CD4-positive, alpha-beta T cell treated with Interleukin-15 for 1 hour (primary cell): ENCODE results near the gene PRSS2.
"Not testable (repeated sequence)": the region's sequence is repeated elsewhere in the genome, so short reads cannot be mapped to it uniquely, and the experiment has no call there.

Experiments used
- DNase-seq: peaks from one replicate; pipeline ENCODE4 v3.0.0-alpha.2; 2020

PRSS2 gene

GRCh38 chr7:142760071-142760642, 10.6 kb upstream of the PRSS2 start:
- no peak for DNase-seq

GRCh38 chr7:142761606-142762005, 9.2 kb upstream of the PRSS2 start:
- DNase-seq = not testable (repeated sequence)

- DNase-seq = no peak
These were observed 8.7 kb upstream of the PRSS2 start for GRCh38 chr7:142762104-142762503.

GRCh38 chr7:142767451-142767850, 3.3 kb upstream of the PRSS2 start:
- DNase-seq = no peak

GRCh38 chr7:142767861-142768260, 2.9 kb upstream of the PRSS2 start:
- DNase-seq = no peak

- DNase-seq = not testable (repeated sequence)
These were observed 1.9 kb upstream of the PRSS2 start for GRCh38 chr7:142768885-142769284.

GRCh38 chr7:142771353-142771723, 568 bp downstream of the PRSS2 start:
- no peak for DNase-seq

- no peak for DNase-seq
These were observed 1.3 kb downstream of the PRSS2 start for GRCh38 chr7:142772051-142772450.

- DNase-seq = no peak
These were observed 1.9 kb downstream of the PRSS2 start for GRCh38 chr7:142772673-142773072.

GRCh38 chr7:142773230-142773629, 2.5 kb downstream of the PRSS2 start:
- no peak for DNase-seq

GRCh38 chr7:142773937-142774744, 3.4 kb downstream of the PRSS2 start:
- DNase-seq = no peak

- DNase-seq = no peak
These were observed 4.1 kb downstream of the PRSS2 start for GRCh38 chr7:142774826-142775225.

- not testable (repeated sequence) for DNase-seq
These were observed 4.8 kb downstream of the PRSS2 start for GRCh38 chr7:142775351-142776115.

GRCh38 chr7:142776206-142776844, 5.6 kb downstream of the PRSS2 start:
- no peak for DNase-seq

GRCh38 chr7:142776845-142777225, 6.1 kb downstream of the PRSS2 start:
- not testable (repeated sequence) for DNase-seq

- no peak for DNase-seq
These were observed 6.5 kb downstream of the PRSS2 start for GRCh38 chr7:142777318-142777717.

GRCh38 chr7:142782922-142783900, 12.4 kb downstream of the PRSS2 start:
- DNase-seq = peak; percentile 86

GRCh38 chr7:142784096-142784495, 13.3 kb downstream of the PRSS2 start:
- DNase-seq = no peak

GRCh38 chr7:142784716-142785115, 13.9 kb downstream of the PRSS2 start:
- DNase-seq = peak; percentile 78

- DNase-seq = peak; percentile 93
These were observed 15.1 kb downstream of the PRSS2 start for GRCh38 chr7:142785841-142786250.

GRCh38 chr7:142787034-142787768, 16.4 kb downstream of the PRSS2 start:
- DNase-seq = no peak
